IPS-NIHi11 (cell line): ENCODE data around the gene GPATCH8.
A peak's percentile ranks its signal among the peaks of the same experiment; 100 is the strongest.

Experiments
- DNase-seq: peaks from one replicate; pipeline ENCODE4 v3.0.0; 2012; ENCODE audit warnings: mixed read lengths, low spot score

GPATCH8 gene

GRCh38 chr17:44354582-44355561 lies 148.3 kb downstream of the GPATCH8 start:
- DNase-seq = peak; percentile 92

GRCh38 chr17:44353672-44354331 lies 149.4 kb downstream of the GPATCH8 start:
- DNase-seq = peak; percentile 74

- DNase-seq = no peak
Observed at GRCh38 chr17:44352828-44353671, 150.2 kb downstream of the GPATCH8 start.

GRCh38 chr17:44351961-44352827 lies 151.0 kb downstream of the GPATCH8 start:
- DNase-seq = no peak

- no peak for DNase-seq
Observed at GRCh38 chr17:44351464-44351863, 151.7 kb downstream of the GPATCH8 start.

- peak; percentile 79 for DNase-seq
Observed at GRCh38 chr17:44350733-44351226, 152.4 kb downstream of the GPATCH8 start.

- DNase-seq = no peak
Observed at GRCh38 chr17:44349553-44350070, 153.6 kb downstream of the GPATCH8 start.

GRCh38 chr17:44348988-44349364 lies 154.2 kb downstream of the GPATCH8 start:
- DNase-seq = no peak

- DNase-seq = no peak
Observed at GRCh38 chr17:44348234-44348987, 154.8 kb downstream of the GPATCH8 start.
